ENCODE measurements around the gene RALGPS2.

Gene RALGPS2

GRCh38 chr1:178874966-178875365 lies 149.9 kb downstream of the RALGPS2 start:
- no peak overlapping the region for H3K4me3 ChIP-seq (ENCODE audit: low read depth, low read length)
- no peak for DNase-seq (ENCODE audit: low read depth)
- no peak for TF ChIP-seq CTCF (IDR thresholded peaks at IDR 0.05; ENCODE audit: control insufficient read depth, extremely low read depth, insufficient read depth)

- DNase-seq (ENCODE audit: low read depth) = no peak
- H3K4me3 ChIP-seq (ENCODE audit: low read depth, low read length) = no peak overlapping the region
- TF ChIP-seq CTCF (IDR thresholded peaks at IDR 0.05; ENCODE audit: control insufficient read depth, extremely low read depth, insufficient read depth) = no peak
Observed at GRCh38 chr1:178875936-178876335, 150.9 kb downstream of the RALGPS2 start.

- no peak overlapping the region for H3K4me3 ChIP-seq (ENCODE audit: low read depth, low read length)
- DNase-seq (ENCODE audit: low read depth) = no peak
- no peak for TF ChIP-seq CTCF (IDR thresholded peaks at IDR 0.05; ENCODE audit: control insufficient read depth, extremely low read depth, insufficient read depth)
Observed at GRCh38 chr1:178877896-178878295, 152.9 kb downstream of the RALGPS2 start.

GRCh38 chr1:178881950-178882349 lies 156.9 kb downstream of the RALGPS2 start:
- DNase-seq (ENCODE audit: low read depth) = no peak
- H3K4me3 ChIP-seq (ENCODE audit: low read depth, low read length) = no peak overlapping the region
- TF ChIP-seq CTCF (IDR thresholded peaks at IDR 0.05; ENCODE audit: control insufficient read depth, extremely low read depth, insufficient read depth) = no peak

- peak; percentile 23; the same call in 1 of the 2 replicates for TF ChIP-seq CTCF (IDR thresholded peaks at IDR 0.05; ENCODE audit: control insufficient read depth, extremely low read depth, insufficient read depth)
- H3K4me3 ChIP-seq (ENCODE audit: low read depth, low read length) = no peak overlapping the region
- DNase-seq (ENCODE audit: low read depth) = no peak
Observed at GRCh38 chr1:178885869-178886268, 160.8 kb downstream of the RALGPS2 start.

GRCh38 chr1:178886551-178886950 lies 161.5 kb downstream of the RALGPS2 start:
- DNase-seq (ENCODE audit: low read depth) = no peak
- no peak overlapping the region for H3K4me3 ChIP-seq (ENCODE audit: low read depth, low read length)
- TF ChIP-seq CTCF (IDR thresholded peaks at IDR 0.05; ENCODE audit: control insufficient read depth, extremely low read depth, insufficient read depth) = no peak

- no peak overlapping the region for H3K4me3 ChIP-seq (ENCODE audit: low read depth, low read length)
- no peak for DNase-seq (ENCODE audit: low read depth)
- TF ChIP-seq CTCF (IDR thresholded peaks at IDR 0.05; ENCODE audit: control insufficient read depth, extremely low read depth, insufficient read depth) = no peak
Observed at GRCh38 chr1:178895928-178896327, 170.9 kb downstream of the RALGPS2 start.
